ENCODE results near the gene MMD.

The MMD gene

GRCh38 chr17:55346658-55347057, 75.0 kb downstream of the MMD start:
- no peak overlapping the region for H3K27ac ChIP-seq (ENCODE audit: low read length, poor library complexity, severe bottlenecking)
- no peak overlapping the region for H4K8ac ChIP-seq (ENCODE audit: low read length)
- no peaks in the 10 kb centered on the region for H3K4me1 ChIP-seq (ENCODE audit: control insufficient read depth, insufficient read depth, low read depth, low read length)
- no peak overlapping the region for H3K18ac ChIP-seq (ENCODE audit: low read depth in 1 of 2, low read length in 2 of 2)
- H3K23ac ChIP-seq (ENCODE audit: low read length in 2 of 2) = no peak overlapping the region
- no peak overlapping the region for H3K4me2 ChIP-seq (ENCODE audit: low read length, poor library complexity, severe bottlenecking)
- H3K4ac ChIP-seq (ENCODE audit: low read depth in 1 of 2, low read length in 2 of 2) = no peak overlapping the region
- H2BK12ac ChIP-seq (ENCODE audit: low read length in 2 of 2) = no peak overlapping the region
- H3K36me3 ChIP-seq (ENCODE audit: control insufficient read depth in 1 of 2, insufficient read depth in 2 of 2, low read depth in 1 of 2, low read length in 2 of 2) = no peaks in the 10 kb centered on the region
- no peaks in the 10 kb centered on the region for H3K9me3 ChIP-seq (ENCODE audit: control insufficient read depth, low read length)
- no peaks in the 10 kb centered on the region for H3K27me3 ChIP-seq (ENCODE audit: control insufficient read depth in 1 of 2, insufficient read depth in 1 of 2, low read length in 2 of 2)
- H2BK15ac ChIP-seq (ENCODE audit: low read depth, poor library complexity, severe bottlenecking) = no peak overlapping the region
- H2BK5ac ChIP-seq (ENCODE audit: low read depth, low read length, poor library complexity, severe bottlenecking) = no peak overlapping the region
- H4K91ac ChIP-seq (ENCODE audit: low read length) = no peak overlapping the region
- no peak overlapping the region for H3K4me3 ChIP-seq (ENCODE audit: insufficient read depth in 1 of 2, low read depth in 1 of 2, low read length in 2 of 2)
- H3K79me1 ChIP-seq (replicated peaks; ENCODE audit: low read length, poor library complexity, severe bottlenecking) = no peaks in the 10 kb centered on the region
- H3K14ac ChIP-seq (ENCODE audit: low read length in 2 of 2) = no peak overlapping the region
- no peak overlapping the region for H2AK5ac ChIP-seq (ENCODE audit: low read length, severe bottlenecking)
- no peak overlapping the region for H2BK120ac ChIP-seq (ENCODE audit: low read depth, low read length)
- no peak overlapping the region for H2AFZ ChIP-seq (ENCODE audit: low read depth, low read length)
- no peak for DNase-seq
- no peak overlapping the region for H3K9ac ChIP-seq (ENCODE audit: low read length)
- WGBS = 100% methylated on average over 1 of the region's 1 CpG

GRCh38 chr17:55345132-55345531, 76.5 kb downstream of the MMD start:
- Histone ChIP-seq H3K36me3 (ENCODE audit: control insufficient read depth in 1 of 2, insufficient read depth in 2 of 2, low read depth in 1 of 2, low read length in 2 of 2) (no peaks in the 10 kb centered on the region), H2BK15ac (ENCODE audit: low read depth, poor library complexity, severe bottlenecking) (no peak overlapping the region), H3K79me1 (replicated peaks; ENCODE audit: low read length, poor library complexity, severe bottlenecking) (no peaks in the 10 kb centered on the region), H2AFZ (ENCODE audit: low read depth, low read length) (no peak overlapping the region), H2BK5ac (ENCODE audit: low read depth, low read length, poor library complexity, severe bottlenecking) (no peak overlapping the region), H3K4me1 (ENCODE audit: control insufficient read depth, insufficient read depth, low read depth, low read length) (no peaks in the 10 kb centered on the region), H2AK5ac (ENCODE audit: low read length, severe bottlenecking) (no peak overlapping the region), H3K4ac (ENCODE audit: low read depth in 1 of 2, low read length in 2 of 2) (no peak overlapping the region), H3K27me3 (ENCODE audit: control insufficient read depth in 1 of 2, insufficient read depth in 1 of 2, low read length in 2 of 2) (peaks cover 0 to 4% of the 10 kb centered on the region in 2 experiments), H3K9ac (ENCODE audit: low read length) (no peak overlapping the region), H3K18ac (ENCODE audit: low read depth in 1 of 2, low read length in 2 of 2) (no peak overlapping the region), H2BK12ac (ENCODE audit: low read length in 2 of 2) (no peak overlapping the region), H2BK120ac (ENCODE audit: low read depth, low read length) (no peak overlapping the region), H3K14ac (ENCODE audit: low read length in 2 of 2) (no peak overlapping the region), H3K23ac (ENCODE audit: low read length in 2 of 2) (no peak overlapping the region), H3K9me3 (ENCODE audit: control insufficient read depth, low read length) (no peaks in the 10 kb centered on the region), H3K27ac (ENCODE audit: low read length, poor library complexity, severe bottlenecking) (no peak overlapping the region), H3K4me2 (ENCODE audit: low read length, poor library complexity, severe bottlenecking) (no peak overlapping the region), H4K8ac (ENCODE audit: low read length) (no peak overlapping the region), H3K4me3 (ENCODE audit: insufficient read depth in 1 of 2, low read depth in 1 of 2, low read length in 2 of 2) (no peak overlapping the region), H4K91ac (ENCODE audit: low read length) (no peak overlapping the region)
- no peak for DNase-seq
- 86% methylated on average over 1 of the region's 1 CpG for WGBS

GRCh38 chr17:55344514-55344997, 77.1 kb downstream of the MMD start:
- Histone ChIP-seq H3K27ac (ENCODE audit: low read length, poor library complexity, severe bottlenecking) (no peak overlapping the region), H3K4ac (ENCODE audit: low read depth in 1 of 2, low read length in 2 of 2) (no peak overlapping the region), H3K4me3 (ENCODE audit: insufficient read depth in 1 of 2, low read depth in 1 of 2, low read length in 2 of 2) (no peak overlapping the region), H4K91ac (ENCODE audit: low read length) (no peak overlapping the region), H3K9me3 (ENCODE audit: control insufficient read depth, low read length) (no peaks in the 10 kb centered on the region), H2AFZ (ENCODE audit: low read depth, low read length) (no peak overlapping the region), H2BK5ac (ENCODE audit: low read depth, low read length, poor library complexity, severe bottlenecking) (no peak overlapping the region), H3K4me1 (ENCODE audit: control insufficient read depth, insufficient read depth, low read depth, low read length) (no peaks in the 10 kb centered on the region), H3K79me1 (replicated peaks; ENCODE audit: low read length, poor library complexity, severe bottlenecking) (no peaks in the 10 kb centered on the region), H4K8ac (ENCODE audit: low read length) (no peak overlapping the region), H3K4me2 (ENCODE audit: low read length, poor library complexity, severe bottlenecking) (no peak overlapping the region), H2BK120ac (ENCODE audit: low read depth, low read length) (no peak overlapping the region), H2BK12ac (ENCODE audit: low read length in 2 of 2) (no peak overlapping the region), H3K23ac (ENCODE audit: low read length in 2 of 2) (no peak overlapping the region), H3K14ac (ENCODE audit: low read length in 2 of 2) (no peak overlapping the region), H3K27me3 (ENCODE audit: control insufficient read depth in 1 of 2, insufficient read depth in 1 of 2, low read length in 2 of 2) (peaks cover 2 to 8% of the 10 kb centered on the region in 2 experiments), H2BK15ac (ENCODE audit: low read depth, poor library complexity, severe bottlenecking) (no peak overlapping the region), H3K9ac (ENCODE audit: low read length) (no peak overlapping the region), H3K18ac (ENCODE audit: low read depth in 1 of 2, low read length in 2 of 2) (no peak overlapping the region), H2AK5ac (ENCODE audit: low read length, severe bottlenecking) (no peak overlapping the region), H3K36me3 (ENCODE audit: control insufficient read depth in 1 of 2, insufficient read depth in 2 of 2, low read depth in 1 of 2, low read length in 2 of 2) (no peaks in the 10 kb centered on the region)
- DNase-seq = no peak
- WGBS = 88% methylated on average over 3 of the region's 3 CpGs

- H3K4me3 ChIP-seq (ENCODE audit: insufficient read depth in 1 of 2, low read depth in 1 of 2, low read length in 2 of 2) = no peak overlapping the region
- peaks cover 7 to 13% of the 10 kb centered on the region in 2 experiments for H3K27me3 ChIP-seq (ENCODE audit: control insufficient read depth in 1 of 2, insufficient read depth in 1 of 2, low read length in 2 of 2)
- no peak overlapping the region for H3K4ac ChIP-seq (ENCODE audit: low read depth in 1 of 2, low read length in 2 of 2)
- no peak for DNase-seq
- no peaks in the 10 kb centered on the region for H3K36me3 ChIP-seq (ENCODE audit: control insufficient read depth in 1 of 2, insufficient read depth in 2 of 2, low read depth in 1 of 2, low read length in 2 of 2)
- no peak overlapping the region for H2BK120ac ChIP-seq (ENCODE audit: low read depth, low read length)
- no peak overlapping the region for H2BK5ac ChIP-seq (ENCODE audit: low read depth, low read length, poor library complexity, severe bottlenecking)
- 80% methylated on average over 2 of the region's 4 CpGs for WGBS
- H3K9ac ChIP-seq (ENCODE audit: low read length) = no peak overlapping the region
- no peak overlapping the region for H4K8ac ChIP-seq (ENCODE audit: low read length)
- H2AFZ ChIP-seq (ENCODE audit: low read depth, low read length) = no peak overlapping the region
- no peaks in the 10 kb centered on the region for H3K79me1 ChIP-seq (replicated peaks; ENCODE audit: low read length, poor library complexity, severe bottlenecking)
- H3K23ac ChIP-seq (ENCODE audit: low read length in 2 of 2) = no peak overlapping the region
- no peak overlapping the region for H3K4me2 ChIP-seq (ENCODE audit: low read length, poor library complexity, severe bottlenecking)
- H3K9me3 ChIP-seq (ENCODE audit: control insufficient read depth, low read length) = no peaks in the 10 kb centered on the region
- no peak overlapping the region for H3K27ac ChIP-seq (ENCODE audit: low read length, poor library complexity, severe bottlenecking)
- H3K14ac ChIP-seq (ENCODE audit: low read length in 2 of 2) = no peak overlapping the region
- no peak overlapping the region for H2AK5ac ChIP-seq (ENCODE audit: low read length, severe bottlenecking)
- H2BK12ac ChIP-seq (ENCODE audit: low read length in 2 of 2) = no peak overlapping the region
- no peak overlapping the region for H2BK15ac ChIP-seq (ENCODE audit: low read depth, poor library complexity, severe bottlenecking)
- H4K91ac ChIP-seq (ENCODE audit: low read length) = no peak overlapping the region
- no peaks in the 10 kb centered on the region for H3K4me1 ChIP-seq (ENCODE audit: control insufficient read depth, insufficient read depth, low read depth, low read length)
- H3K18ac ChIP-seq (ENCODE audit: low read depth in 1 of 2, low read length in 2 of 2) = no peak overlapping the region
These were observed 77.6 kb downstream of the MMD start for GRCh38 chr17:55343900-55344513.

Measured in mesenchymal stem cell (in vitro differentiated cells and primary cell).